ENCODE measurements around the gene ZFYVE28. TPM values are rescaled to one million over a fixed set of nuclear protein-coding genes. Genes with fewer than 3 reads are reported as not detected.

ZFYVE28 gene
- total RNA-seq, 1 donor from 2014 or later, result 2.0 TPM

DNA sequence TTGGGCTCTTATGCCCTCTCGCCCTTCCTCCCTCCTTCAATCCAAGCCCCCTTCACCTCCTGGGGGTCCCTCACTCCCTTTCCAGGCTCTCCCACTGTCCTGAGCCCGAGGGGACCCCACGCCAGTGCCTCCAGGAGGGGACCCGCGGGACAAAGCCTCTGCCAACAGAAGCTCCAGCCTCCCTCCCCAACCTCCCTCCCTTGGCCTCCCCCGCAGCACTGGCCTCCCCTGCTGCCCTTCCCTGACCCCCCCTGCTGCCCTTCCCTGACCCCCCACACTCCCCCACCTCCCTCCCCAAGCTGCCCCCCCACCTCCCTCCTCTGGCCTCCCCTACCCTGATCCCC is 85.5 kb downstream of the ZFYVE28 start:
- no peak overlapping the region for H3K4me3 ChIP-seq (ENCODE audit: low read depth, low read length)
- TF ChIP-seq, protein P1, sequence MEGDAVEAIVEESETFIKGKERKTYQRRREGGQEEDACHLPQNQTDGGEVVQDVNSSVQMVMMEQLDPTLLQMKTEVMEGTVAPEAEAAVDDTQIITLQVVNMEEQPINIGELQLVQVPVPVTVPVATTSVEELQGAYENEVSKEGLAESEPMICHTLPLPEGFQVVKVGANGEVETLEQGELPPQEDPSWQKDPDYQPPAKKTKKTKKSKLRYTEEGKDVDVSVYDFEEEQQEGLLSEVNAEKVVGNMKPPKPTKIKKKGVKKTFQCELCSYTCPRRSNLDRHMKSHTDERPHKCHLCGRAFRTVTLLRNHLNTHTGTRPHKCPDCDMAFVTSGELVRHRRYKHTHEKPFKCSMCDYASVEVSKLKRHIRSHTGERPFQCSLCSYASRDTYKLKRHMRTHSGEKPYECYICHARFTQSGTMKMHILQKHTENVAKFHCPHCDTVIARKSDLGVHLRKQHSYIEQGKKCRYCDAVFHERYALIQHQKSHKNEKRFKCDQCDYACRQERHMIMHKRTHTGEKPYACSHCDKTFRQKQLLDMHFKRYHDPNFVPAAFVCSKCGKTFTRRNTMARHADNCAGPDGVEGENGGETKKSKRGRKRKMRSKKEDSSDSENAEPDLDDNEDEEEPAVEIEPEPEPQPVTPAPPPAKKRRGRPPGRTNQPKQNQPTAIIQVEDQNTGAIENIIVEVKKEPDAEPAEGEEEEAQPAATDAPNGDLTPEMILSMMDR (IDR thresholded peaks at IDR 0.05; ENCODE audit: insufficient read depth, low read length, poor library complexity, severe bottlenecking), result no peak
- H3K27me3 ChIP-seq (ENCODE audit: control insufficient read depth, insufficient read depth, low read length), result peaks cover 2% of the 10 kb centered on the region
- H3K36me3 ChIP-seq (ENCODE audit: control insufficient read depth, insufficient read depth, low read length), result no peaks in the 10 kb centered on the region
- no peak for DNase-seq (ENCODE audit: low read depth)

DNA sequence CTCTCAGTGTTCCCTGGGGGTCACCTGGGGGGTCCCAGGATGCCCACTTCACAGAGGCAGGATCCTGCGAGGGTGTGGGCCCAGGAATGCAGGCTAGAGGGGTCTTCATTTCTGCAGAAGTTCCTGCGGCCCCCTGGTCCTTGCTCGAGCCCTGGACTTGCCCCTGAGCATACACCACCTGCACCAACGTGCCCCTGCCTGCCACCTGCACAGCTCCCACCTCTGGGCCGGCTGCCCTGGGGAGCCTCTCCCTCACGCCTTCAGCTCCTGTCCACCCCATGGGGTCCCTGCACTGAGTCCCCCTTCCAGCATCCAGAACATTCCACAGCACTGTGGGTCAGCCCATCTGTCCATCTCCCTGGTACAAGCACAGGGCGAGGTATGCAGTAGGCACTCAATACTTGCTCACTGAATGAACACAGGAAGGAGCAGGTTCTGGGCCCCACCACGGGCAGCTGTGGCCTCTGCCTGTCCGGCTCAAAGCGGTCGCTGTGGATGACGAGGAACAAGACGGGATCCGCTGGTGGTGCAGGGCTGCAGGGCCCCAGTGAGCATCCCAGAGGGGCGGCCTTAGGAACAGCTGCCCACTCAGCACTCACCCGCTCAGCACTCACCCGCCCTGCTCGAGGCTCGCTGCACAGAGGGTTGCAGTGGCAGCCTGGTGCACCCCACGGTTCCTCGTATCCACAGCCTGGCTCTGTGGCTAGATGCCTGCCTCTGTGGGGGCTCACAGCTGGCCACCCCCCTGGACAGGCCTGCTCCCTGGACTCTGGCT is 86.1 kb downstream of the ZFYVE28 start:
- DNase-seq (ENCODE audit: low read depth), result no peak
- TF ChIP-seq, protein P1 (IDR thresholded peaks at IDR 0.05; ENCODE audit: insufficient read depth, low read length, poor library complexity, severe bottlenecking), result no peak
- Histone ChIP-seq H3K27me3 (ENCODE audit: control insufficient read depth, insufficient read depth, low read length) (peaks cover 2% of the 10 kb centered on the region), H3K4me3 (ENCODE audit: low read depth, low read length) (no peak overlapping the region), H3K36me3 (ENCODE audit: control insufficient read depth, insufficient read depth, low read length) (no peaks in the 10 kb centered on the region)

DNA sequence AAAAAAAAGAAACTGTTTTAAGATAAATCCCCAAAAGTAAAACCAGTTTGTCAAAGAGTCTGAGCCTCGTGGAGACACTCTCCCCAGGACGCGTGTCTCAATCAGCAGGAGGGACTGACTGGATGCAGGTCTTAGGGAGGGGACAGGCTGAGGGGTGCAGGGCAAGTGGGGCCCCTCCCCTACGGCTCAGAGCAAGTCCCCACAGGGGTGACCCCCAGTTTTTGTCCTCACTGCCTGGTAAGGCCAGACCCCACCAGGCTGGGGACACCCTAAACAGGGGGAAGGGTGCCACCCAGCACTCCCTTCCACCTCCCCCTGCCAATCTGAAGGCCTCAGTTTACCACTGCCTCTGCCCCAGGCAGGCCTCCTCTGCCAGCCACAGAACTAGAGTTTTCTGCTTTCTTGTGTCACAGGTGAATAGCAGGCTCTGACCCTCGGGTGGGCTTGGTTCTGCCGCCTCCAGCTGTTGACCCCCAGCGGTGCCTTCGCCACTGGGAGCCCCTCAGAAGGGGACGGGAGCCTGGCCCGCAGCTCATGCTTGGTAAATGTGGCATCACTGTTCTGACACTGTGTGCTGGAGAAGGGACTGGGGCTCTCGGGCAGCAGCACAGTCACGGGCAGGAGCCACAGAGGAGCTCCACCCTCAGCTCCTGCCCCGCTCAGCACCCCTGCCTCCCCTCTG is 86.8 kb downstream of the ZFYVE28 start:
- H3K36me3 ChIP-seq (ENCODE audit: control insufficient read depth, insufficient read depth, low read length), result no peaks in the 10 kb centered on the region
- TF ChIP-seq, protein P1 (IDR thresholded peaks at IDR 0.05; ENCODE audit: insufficient read depth, low read length, poor library complexity, severe bottlenecking), result no peak
- DNase-seq (ENCODE audit: low read depth), result no peak

DNA sequence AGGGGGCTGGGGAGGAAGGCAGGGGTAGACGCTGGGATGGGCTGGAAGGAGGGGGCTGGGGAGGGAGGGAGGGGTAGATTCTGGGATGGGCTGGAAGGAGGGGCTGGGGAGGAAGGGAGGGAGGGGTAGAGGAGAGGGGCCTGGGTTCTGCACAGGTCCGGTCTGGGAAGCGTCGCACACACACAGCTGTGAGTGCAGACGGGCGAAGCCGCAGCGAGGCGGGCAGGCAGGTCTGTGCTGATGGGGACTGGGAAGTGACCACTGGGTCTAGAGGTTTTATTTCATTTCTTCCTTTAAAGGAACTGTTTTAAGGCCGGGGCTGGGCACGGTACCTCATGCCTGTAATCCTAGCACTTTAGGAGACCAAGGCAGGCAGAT is 87.4 kb downstream of the ZFYVE28 start:
- Histone ChIP-seq H3K4me3 (ENCODE audit: low read depth, low read length) (no peak overlapping the region), H3K36me3 (ENCODE audit: control insufficient read depth, insufficient read depth, low read length) (no peaks in the 10 kb centered on the region), H3K27me3 (ENCODE audit: control insufficient read depth, insufficient read depth, low read length) (no peaks in the 10 kb centered on the region)
- TF ChIP-seq, protein P1 (IDR thresholded peaks at IDR 0.05; ENCODE audit: insufficient read depth, low read length, poor library complexity, severe bottlenecking), result no peak
- DNase-seq (ENCODE audit: low read depth), result no peak

More for the DNA sequence above, 86.8 kb downstream of the ZFYVE28 start:
- no peak overlapping the region for H3K4me3 ChIP-seq (ENCODE audit: low read depth, low read length)
- no peaks in the 10 kb centered on the region for H3K27me3 ChIP-seq (ENCODE audit: control insufficient read depth, insufficient read depth, low read length)

DNA sequence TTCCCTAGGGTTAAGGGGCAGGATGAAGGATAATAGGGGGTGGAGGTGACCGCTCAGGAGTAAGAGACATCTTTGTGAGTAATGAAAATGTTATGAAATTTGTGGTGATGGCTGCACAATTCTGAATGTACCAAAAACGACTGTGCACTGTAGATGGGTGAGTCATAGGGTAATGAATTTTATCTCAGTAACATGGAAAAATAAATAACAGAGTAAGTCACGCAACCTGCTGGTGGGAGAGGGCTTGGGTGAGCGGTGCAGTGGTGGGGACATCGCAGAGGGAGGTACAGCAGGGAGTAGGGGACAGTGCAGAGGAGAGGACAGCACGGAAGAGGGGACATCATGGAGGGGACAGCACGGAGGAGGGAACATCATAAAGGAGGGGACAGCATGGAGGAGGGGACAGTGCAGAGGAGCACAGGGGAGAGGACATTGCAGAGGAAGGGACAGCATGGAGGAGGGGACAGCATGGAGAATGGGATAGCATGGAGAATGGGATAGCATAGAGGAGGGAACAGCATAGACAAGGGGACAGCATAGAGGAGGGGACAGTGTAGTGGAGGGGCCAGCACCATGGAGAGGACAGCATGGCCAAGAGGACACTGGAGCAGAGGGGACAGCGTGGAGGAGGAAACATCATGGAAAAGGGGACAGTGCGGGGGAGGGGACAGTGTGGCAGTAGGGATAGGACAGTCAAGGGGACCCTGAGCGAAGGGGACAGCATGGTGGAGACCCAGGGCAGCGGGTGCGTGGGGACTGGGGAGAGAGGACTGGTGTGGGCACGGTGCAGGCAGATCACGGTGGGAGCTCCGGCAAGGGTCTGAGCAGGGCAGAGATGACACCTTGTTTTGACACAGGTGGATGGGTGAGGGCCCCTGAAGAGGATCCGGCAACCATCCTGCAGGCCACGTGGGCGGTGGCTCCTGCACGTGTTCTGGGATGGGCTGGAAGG is 88.1 kb downstream of the ZFYVE28 start:
- DNase-seq (ENCODE audit: low read depth), result peak; percentile 63
- Histone ChIP-seq H3K4me3 (ENCODE audit: low read depth, low read length) (no peak overlapping the region), H3K27me3 (ENCODE audit: control insufficient read depth, insufficient read depth, low read length) (no peaks in the 10 kb centered on the region), H3K36me3 (ENCODE audit: control insufficient read depth, insufficient read depth, low read length) (no peaks in the 10 kb centered on the region)
- TF ChIP-seq, protein P1 (IDR thresholded peaks at IDR 0.05; ENCODE audit: insufficient read depth, low read length, poor library complexity, severe bottlenecking), result no peak

Data from kidney epithelial cell (primary cell).